Measurements from ENCODE around the gene EXOC3L4.

Gene EXOC3L4

DNA sequence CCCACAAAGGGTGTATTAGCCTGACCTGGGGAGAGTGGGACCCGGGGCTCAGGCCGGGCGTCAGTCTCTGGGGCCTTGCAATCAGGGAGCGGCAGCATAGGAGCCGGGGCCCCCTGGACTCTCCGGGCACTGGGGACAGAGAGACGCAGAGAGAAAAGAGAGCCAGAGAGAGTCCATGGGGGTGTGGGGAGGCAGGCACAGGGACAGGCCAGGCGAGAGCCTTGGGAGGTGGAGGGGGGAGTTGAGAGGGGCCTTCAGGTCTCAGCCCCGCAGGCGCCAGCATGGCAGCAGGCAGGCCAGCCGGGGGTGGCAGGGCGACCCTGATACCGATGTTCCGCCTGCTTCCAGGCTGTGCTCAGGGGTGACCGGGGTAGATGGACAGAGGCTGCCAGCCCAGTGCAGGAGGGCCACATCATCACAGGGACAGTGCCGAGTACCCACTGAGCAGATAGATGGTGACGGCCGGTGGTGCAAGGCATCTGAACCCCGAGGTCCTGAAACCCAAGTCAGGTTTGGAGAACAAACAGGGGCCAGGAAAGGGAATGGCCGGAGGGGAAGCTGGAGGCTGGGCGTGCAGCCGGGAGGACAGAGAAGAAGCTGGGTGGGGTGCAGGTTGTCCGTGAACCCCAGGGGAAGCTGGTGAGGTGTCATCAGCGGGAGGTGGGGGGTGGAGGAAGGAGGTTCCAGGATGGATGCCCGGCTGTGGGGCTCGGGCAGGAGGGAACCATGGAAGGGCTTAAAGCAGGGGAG is 2.9 kb downstream of the EXOC3L4 start:
- DNase-seq (ENCODE audit: low read depth), result no peak
- TF ChIP-seq, protein P1, sequence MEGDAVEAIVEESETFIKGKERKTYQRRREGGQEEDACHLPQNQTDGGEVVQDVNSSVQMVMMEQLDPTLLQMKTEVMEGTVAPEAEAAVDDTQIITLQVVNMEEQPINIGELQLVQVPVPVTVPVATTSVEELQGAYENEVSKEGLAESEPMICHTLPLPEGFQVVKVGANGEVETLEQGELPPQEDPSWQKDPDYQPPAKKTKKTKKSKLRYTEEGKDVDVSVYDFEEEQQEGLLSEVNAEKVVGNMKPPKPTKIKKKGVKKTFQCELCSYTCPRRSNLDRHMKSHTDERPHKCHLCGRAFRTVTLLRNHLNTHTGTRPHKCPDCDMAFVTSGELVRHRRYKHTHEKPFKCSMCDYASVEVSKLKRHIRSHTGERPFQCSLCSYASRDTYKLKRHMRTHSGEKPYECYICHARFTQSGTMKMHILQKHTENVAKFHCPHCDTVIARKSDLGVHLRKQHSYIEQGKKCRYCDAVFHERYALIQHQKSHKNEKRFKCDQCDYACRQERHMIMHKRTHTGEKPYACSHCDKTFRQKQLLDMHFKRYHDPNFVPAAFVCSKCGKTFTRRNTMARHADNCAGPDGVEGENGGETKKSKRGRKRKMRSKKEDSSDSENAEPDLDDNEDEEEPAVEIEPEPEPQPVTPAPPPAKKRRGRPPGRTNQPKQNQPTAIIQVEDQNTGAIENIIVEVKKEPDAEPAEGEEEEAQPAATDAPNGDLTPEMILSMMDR (IDR thresholded peaks at IDR 0.05; ENCODE audit: low read depth, low read length, missing control alignments), result no peak
- in situ Hi-C loops (cut with HindIII; ENCODE audit: low sequenced_read_pairs), result no loop called here
- H3K4me3 ChIP-seq (ENCODE audit: low read depth, low read length), result no peak overlapping the region

DNA sequence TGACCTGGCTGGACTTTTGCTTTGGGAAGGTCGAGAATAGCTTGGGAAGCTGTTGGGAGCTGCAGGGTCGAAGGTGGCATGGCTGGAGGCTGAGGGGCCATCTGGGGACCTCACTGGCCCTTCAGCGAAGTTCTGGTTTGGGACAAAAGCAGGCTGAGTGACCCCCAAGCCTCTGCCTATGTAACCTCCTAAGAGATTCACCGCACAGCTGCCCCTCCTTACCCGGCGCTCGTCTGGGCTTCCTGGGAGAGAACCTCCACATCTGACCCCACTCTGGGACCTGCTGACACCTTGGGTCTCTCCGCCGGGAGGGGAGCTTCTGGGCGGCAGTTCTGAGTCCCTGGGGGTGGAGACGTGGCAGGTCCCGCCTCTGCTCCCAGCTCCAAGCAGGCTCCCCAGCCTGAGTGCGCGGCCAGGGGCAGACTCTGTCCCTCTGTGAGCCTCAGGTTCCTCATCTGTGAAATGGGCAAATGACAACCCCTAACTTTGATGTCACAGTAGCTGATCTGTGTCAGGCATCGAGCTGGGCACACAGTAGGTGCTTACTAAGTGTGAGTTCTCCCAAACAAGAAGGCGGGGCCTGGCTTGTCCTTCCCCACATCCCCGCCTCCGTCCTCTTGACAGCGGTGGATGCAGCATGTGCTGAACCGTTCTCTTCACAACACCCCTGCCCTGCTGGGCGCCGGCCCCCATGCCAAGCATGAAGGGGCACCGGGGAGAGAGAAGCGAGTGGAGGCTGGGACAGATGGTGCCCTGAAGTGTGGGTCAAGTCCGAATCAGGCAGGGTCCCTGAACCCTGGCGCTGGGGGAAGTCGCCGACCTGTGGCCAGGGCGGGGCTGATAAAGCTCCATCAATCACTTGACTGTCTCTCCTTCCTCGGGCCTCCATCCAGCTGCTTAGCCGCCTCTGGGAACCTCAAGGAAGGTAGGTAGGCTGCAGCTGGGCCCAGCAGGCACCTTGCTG is 3.8 kb downstream of the EXOC3L4 start:
- in situ Hi-C loops (cut with HindIII; ENCODE audit: low sequenced_read_pairs), result no loop called here
- TF ChIP-seq, protein P1 (IDR thresholded peaks at IDR 0.05; ENCODE audit: low read depth, low read length, missing control alignments), result no peak
- no peak for DNase-seq (ENCODE audit: low read depth)
- no peak overlapping the region for H3K4me3 ChIP-seq (ENCODE audit: low read depth, low read length)

DNA sequence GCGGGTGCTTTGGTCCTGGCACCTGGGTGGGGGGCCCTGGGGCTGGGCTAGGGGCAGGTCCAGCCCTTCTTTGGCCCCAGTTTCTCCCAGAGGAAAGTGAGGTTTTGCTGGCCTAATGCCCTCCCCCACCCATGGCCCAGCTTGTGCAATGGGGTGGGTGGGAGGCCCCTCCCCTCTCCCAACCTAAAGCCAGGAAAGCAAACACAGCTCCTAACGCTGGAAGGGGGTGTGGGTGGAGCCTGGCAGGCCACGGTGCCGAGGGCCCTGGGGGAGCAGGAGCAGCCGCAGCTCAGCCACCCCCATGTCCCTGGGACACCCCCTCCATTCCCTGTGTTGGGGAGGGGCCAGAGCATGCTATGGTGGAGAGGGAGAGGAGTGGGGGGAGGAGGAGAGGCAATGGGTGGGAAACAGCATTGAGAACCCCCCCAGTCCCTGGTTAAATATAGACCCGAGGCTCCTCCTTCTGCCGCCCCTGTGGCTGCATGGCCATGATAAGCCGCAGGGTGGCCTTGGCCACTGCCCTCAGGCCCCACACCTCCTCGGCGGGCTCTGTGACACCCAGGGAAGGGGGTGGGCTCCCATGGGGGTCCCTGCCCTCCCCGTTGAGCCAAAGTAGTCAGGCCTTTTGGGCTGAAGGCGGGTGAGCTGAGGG is 4.7 kb downstream of the EXOC3L4 start:
- H3K4me3 ChIP-seq (ENCODE audit: low read depth, low read length), result no peak overlapping the region
- TF ChIP-seq, protein P1 (IDR thresholded peaks at IDR 0.05; ENCODE audit: low read depth, low read length, missing control alignments), result no peak
- in situ Hi-C loops (cut with HindIII; ENCODE audit: low sequenced_read_pairs), result no loop called here
- DNase-seq (ENCODE audit: low read depth), result no peak

GRCh38 chr14:103099733-103100280 is 5.3 kb downstream of the EXOC3L4 start:
- H3K4me3 ChIP-seq (ENCODE audit: low read depth, low read length), result no peak overlapping the region
- in situ Hi-C loops (cut with HindIII; ENCODE audit: low sequenced_read_pairs), result no loop called here
- TF ChIP-seq, protein P1 (IDR thresholded peaks at IDR 0.05; ENCODE audit: low read depth, low read length, missing control alignments), result no peak
- DNase-seq (ENCODE audit: low read depth), result no peak

GRCh38 chr14:103100281-103101121 is 6.0 kb downstream of the EXOC3L4 start:
- in situ Hi-C loops (cut with HindIII; ENCODE audit: low sequenced_read_pairs), result no loop called here
- DNase-seq (ENCODE audit: low read depth), result no peak
- TF ChIP-seq, protein P1 (IDR thresholded peaks at IDR 0.05; ENCODE audit: low read depth, low read length, missing control alignments), result no peak
- no peak overlapping the region for H3K4me3 ChIP-seq (ENCODE audit: low read depth, low read length)
